GM23338 (cell line): ENCODE data around the gene PDSS2. TPM values are rescaled to one million over a fixed set of nuclear protein-coding genes. Genes with fewer than 3 reads are reported as not detected.

Experiments used
- ATAC-seq: fragments of 200-7000 bp; cut with Tn5 transposase; 3 replicates; pipeline ENCODE4 v1.9.1; 2020
- DNase-seq: peaks from one replicate; pipeline ENCODE4 v3.0.0-alpha.2; 2015; ENCODE audit warnings: low spot score
- H2AFZ ChIP-seq: fragments of 200-600 bp; sonication (generic); 2 replicates; pipeline ENCODE4 v1.8.0; 2016; ENCODE audit warnings: antibody characterized with exemption, mild to moderate bottlenecking, moderate library complexity
- H3F3A ChIP-seq: fragments of 200-600 bp; sonication (generic); replicated peaks from 2 replicates; pipeline ENCODE4 v1.8.0; 2017; ENCODE audit warnings: antibody characterized with exemption, mixed run types, low read depth
- H3K27ac ChIP-seq: fragments of 200-600 bp; sonication (generic); 2 replicates; pipeline ENCODE4 v1.6.1; 2016; ENCODE audit warnings: low read depth
- H3K27me3 ChIP-seq: fragments of 200-600 bp; sonication (generic); 2 replicates; pipeline ENCODE4 v1.8.0; 2016; ENCODE audit warnings: mild to moderate bottlenecking, mixed run types, moderate library complexity; ENCODE audit not compliant: insufficient read depth
- H3K36me3 ChIP-seq: fragments of 200-600 bp; sonication (generic); 2 replicates; pipeline ENCODE4 v1.8.0; 2016; ENCODE audit warnings: mild to moderate bottlenecking; ENCODE audit not compliant: insufficient read depth
- H3K4me1 ChIP-seq: fragments of 200-600 bp; sonication (generic); 2 replicates; pipeline ENCODE4 v1.8.0; 2016; ENCODE audit warnings: mild to moderate bottlenecking, moderate library complexity; ENCODE audit not compliant: insufficient read depth
- H3K4me2 ChIP-seq: fragments of 200-600 bp; sonication (generic); 2 replicates; pipeline ENCODE4 v1.7.1; 2017; ENCODE audit warnings: mixed run types
- H3K4me3 ChIP-seq: fragments of 200-600 bp; sonication (generic); 2 replicates; pipeline ENCODE4 v1.6.1; 2016; ENCODE audit warnings: mixed run types
- H3K79me2 ChIP-seq: fragments of 200-600 bp; sonication (generic); replicated peaks from 2 replicates; pipeline ENCODE4 v1.8.0; 2017; ENCODE audit warnings: mild to moderate bottlenecking; ENCODE audit not compliant: insufficient read depth
- H3K9me2 ChIP-seq: fragments of 200-600 bp; sonication (generic); 2 replicates; pipeline ENCODE4 v1.8.0; 2017; ENCODE audit not compliant: insufficient read depth
- H4K20me1 ChIP-seq: fragments of 200-600 bp; sonication (generic); replicated peaks from 2 replicates; pipeline ENCODE4 v1.8.0; 2017; ENCODE audit warnings: mild to moderate bottlenecking; ENCODE audit not compliant: insufficient read depth
- H3K27ac Mint-ChIP-seq: 2 replicates; pipeline ENCODE4 v1.8.0; 2020; ENCODE audit warnings: inconsistent platforms, mild to moderate bottlenecking, moderate library complexity, mixed read lengths
- H3K27me3 Mint-ChIP-seq: 3 replicates; pipeline ENCODE4 v1.8.0; 2022; ENCODE audit warnings: low read depth, mild to moderate bottlenecking, moderate library complexity, mixed read lengths, inconsistent platforms; ENCODE audit not compliant: insufficient read depth, poor library complexity
- H3K36me3 Mint-ChIP-seq: 3 replicates; pipeline ENCODE4 v1.8.0; 2021; ENCODE audit warnings: low read depth, mild to moderate bottlenecking, inconsistent platforms, moderate library complexity, mixed read lengths
- H3K4me1 Mint-ChIP-seq: 3 replicates; pipeline ENCODE4 v1.8.0; 2020; ENCODE audit warnings: mild to moderate bottlenecking, inconsistent platforms, mixed read lengths
- H3K4me3 Mint-ChIP-seq: 3 replicates; pipeline ENCODE4 v1.8.0; 2021; ENCODE audit warnings: moderate library complexity, mild to moderate bottlenecking, inconsistent platforms, mixed read lengths
- H3K9me3 Mint-ChIP-seq: 3 replicates; pipeline ENCODE4 v1.8.0; 2020; ENCODE audit warnings: moderate library complexity, mild to moderate bottlenecking, inconsistent platforms, mixed read lengths
- CREB1 ChIP-seq: fragments of 250-450 bp; sonication (Bioruptor Pico); IDR thresholded peaks from 2 replicates; pipeline ENCODE4 v1.5.0; 2020; ENCODE audit warnings: low read depth, mild to moderate bottlenecking, moderate library complexity
- EZH2 ChIP-seq: fragments of 200-600 bp; sonication (generic); IDR thresholded peaks from one replicate; pipeline ENCODE4 v1.8.0; 2017; ENCODE audit warnings: antibody characterized with exemption, mild to moderate bottlenecking, low read depth; ENCODE audit not compliant: unreplicated experiment
- EZH2phosphoT487 ChIP-seq: fragments of 200-600 bp; sonication (generic); IDR thresholded peaks from one replicate; pipeline ENCODE4 v1.8.1; 2018; ENCODE audit warnings: antibody characterized with exemption; ENCODE audit not compliant: unreplicated experiment
- JUNB ChIP-seq: IDR thresholded peaks from one replicate; pipeline ENCODE4 v1.6.1; 2016; ENCODE audit warnings: antibody characterized with exemption; ENCODE audit not compliant: unreplicated experiment
- NANOG ChIP-seq: IDR thresholded peaks from 2 replicates; pipeline ENCODE4 v1.6.1; 2016; ENCODE audit warnings: antibody characterized with exemption, borderline replicate concordance
- POLR2AphosphoS5 ChIP-seq: IDR thresholded peaks from 2 replicates; pipeline ENCODE4 v1.6.1; 2016; ENCODE audit warnings: antibody characterized with exemption, low read depth
- STAT1 ChIP-seq: IDR thresholded peaks from one replicate; pipeline ENCODE4 v1.6.1; 2016; ENCODE audit warnings: antibody characterized with exemption; ENCODE audit not compliant: unreplicated experiment
- ZNF114 ChIP-seq: fragments of 250-450 bp; sonication (Bioruptor Pico); IDR thresholded peaks from 2 replicates; pipeline ENCODE4 v1.5.0; 2020; ENCODE audit warnings: mild to moderate bottlenecking, moderate library complexity
- ZNF331 ChIP-seq: fragments of 250-450 bp; sonication (Bioruptor Pico); IDR thresholded peaks from 2 replicates; pipeline ENCODE4 v1.5.0; 2020; ENCODE audit warnings: low read depth, mild to moderate bottlenecking, moderate library complexity
- polyA plus RNA-seq: library from polyadenylated mRNA; unstranded; fragments of >200 nt; fragmentation: Nextera tagmentation; extraction: Ambion mirVana; gene quantifications from 2 replicates; pipeline ENCODE4 v1.2.1, GENCODE V29; 2016
- total RNA-seq: library from RNA; depleted of rRNA; stranded (reverse); fragments of >200 nt; shearing (Covaris generic); gene quantifications from 2 replicates; pipeline ENCODE4 v1.2.3, GENCODE V29; 2014
- TF ChIP-seq, protein P1 (sequence below): fragments of 250-450 bp; sonication (Bioruptor Pico); IDR thresholded peaks from 2 replicates; pipeline ENCODE4 v1.5.0; 2020; ENCODE audit warnings: mild to moderate bottlenecking, moderate library complexity
- TF ChIP-seq, protein P2 (sequence below): IDR thresholded peaks from one replicate; pipeline ENCODE4 v1.6.1; 2018; ENCODE audit warnings: antibody characterized with exemption; ENCODE audit not compliant: unreplicated experiment
- TF ChIP-seq, protein P3 (sequence below), 2 experiments: fragments of 200-600 bp in 1 of 2; sonication (generic) in 1 of 2; conservative IDR thresholded peaks; 2 replicates each; pipeline versions ENCODE4 v1.5.1 to v1.6.1; 2016 to 2017; ENCODE audit warnings: antibody characterized with exemption in 2 of 2, low read depth in 2 of 2, mild to moderate bottlenecking in 2 of 2, moderate library complexity in 1 of 2
- TF ChIP-seq, protein P4 (sequence below): IDR thresholded peaks from 2 replicates; pipeline ENCODE4 v1.6.1; 2016; ENCODE audit warnings: antibody characterized with exemption

PDSS2 gene
- total and polyA plus RNA-seq, 2 experiments from 2014 or later: 7.3 to 16.7 TPM

DNA sequence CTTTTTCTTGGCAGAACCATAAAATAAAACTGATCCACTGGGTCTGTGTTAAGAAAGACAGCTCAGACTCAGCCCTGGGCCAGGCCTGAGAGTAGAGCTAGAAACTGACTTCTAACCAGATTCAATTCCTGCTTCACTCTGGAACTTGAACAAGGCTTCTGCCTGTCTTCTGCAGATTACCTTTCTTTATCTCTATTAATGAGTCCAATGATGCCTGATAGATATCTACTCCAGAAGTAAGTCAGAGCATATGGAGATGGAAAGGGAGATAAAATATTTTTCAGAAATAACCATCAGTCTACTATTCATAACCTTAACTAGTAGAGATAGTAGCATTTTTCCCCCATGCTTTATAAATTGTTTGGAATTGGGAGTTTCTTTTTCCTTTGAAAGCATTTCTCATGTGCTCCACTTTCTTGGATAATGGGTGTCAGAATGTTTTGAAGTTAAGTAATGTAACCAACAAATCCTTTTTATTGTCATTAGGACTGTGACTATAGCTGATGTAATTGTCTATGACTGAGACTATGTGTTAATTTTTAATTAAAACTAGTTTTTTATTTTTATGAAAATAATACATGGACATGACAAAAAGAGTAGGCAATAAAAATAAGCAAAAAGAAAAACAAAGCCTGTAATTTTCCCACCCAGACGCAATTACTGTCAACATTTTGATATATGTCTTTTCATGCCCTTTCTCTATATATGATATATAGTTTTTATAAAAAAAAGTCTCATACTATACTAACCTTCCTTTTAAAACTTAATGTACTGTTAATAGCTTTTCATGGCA lies 37.7 kb upstream of the PDSS2 start:
- Mint-ChIP-seq H3K9me3 (no peaks in the 10 kb centered on the region), H3K36me3 (no peaks in the 10 kb centered on the region), H3K27ac (no peak overlapping the region), H3K4me1 (peaks cover 16% of the 10 kb centered on the region), H3K4me3 (no peak overlapping the region), H3K27me3 (no peaks in the 10 kb centered on the region)
- Histone ChIP-seq H3K27ac (no peak overlapping the region), H3K4me1 (peaks cover 27% of the 10 kb centered on the region), H3K36me3 (no peaks in the 10 kb centered on the region), H3K9me2 (no peaks in the 10 kb centered on the region), H3F3A (no peaks in the 10 kb centered on the region), H3K27me3 (peaks cover 17% of the 10 kb centered on the region), H3K79me2 (0 out of 2 replicates have a peak, but pooled peaks cover 9% of the 10 kb centered on the region), H3K4me2 (no peak overlapping the region), H4K20me1 (no peaks in the 10 kb centered on the region), H2AFZ (no peak overlapping the region), H3K4me3 (no peak overlapping the region)
- DNase-seq: no peak
- TF ChIP-seq, protein P1, sequence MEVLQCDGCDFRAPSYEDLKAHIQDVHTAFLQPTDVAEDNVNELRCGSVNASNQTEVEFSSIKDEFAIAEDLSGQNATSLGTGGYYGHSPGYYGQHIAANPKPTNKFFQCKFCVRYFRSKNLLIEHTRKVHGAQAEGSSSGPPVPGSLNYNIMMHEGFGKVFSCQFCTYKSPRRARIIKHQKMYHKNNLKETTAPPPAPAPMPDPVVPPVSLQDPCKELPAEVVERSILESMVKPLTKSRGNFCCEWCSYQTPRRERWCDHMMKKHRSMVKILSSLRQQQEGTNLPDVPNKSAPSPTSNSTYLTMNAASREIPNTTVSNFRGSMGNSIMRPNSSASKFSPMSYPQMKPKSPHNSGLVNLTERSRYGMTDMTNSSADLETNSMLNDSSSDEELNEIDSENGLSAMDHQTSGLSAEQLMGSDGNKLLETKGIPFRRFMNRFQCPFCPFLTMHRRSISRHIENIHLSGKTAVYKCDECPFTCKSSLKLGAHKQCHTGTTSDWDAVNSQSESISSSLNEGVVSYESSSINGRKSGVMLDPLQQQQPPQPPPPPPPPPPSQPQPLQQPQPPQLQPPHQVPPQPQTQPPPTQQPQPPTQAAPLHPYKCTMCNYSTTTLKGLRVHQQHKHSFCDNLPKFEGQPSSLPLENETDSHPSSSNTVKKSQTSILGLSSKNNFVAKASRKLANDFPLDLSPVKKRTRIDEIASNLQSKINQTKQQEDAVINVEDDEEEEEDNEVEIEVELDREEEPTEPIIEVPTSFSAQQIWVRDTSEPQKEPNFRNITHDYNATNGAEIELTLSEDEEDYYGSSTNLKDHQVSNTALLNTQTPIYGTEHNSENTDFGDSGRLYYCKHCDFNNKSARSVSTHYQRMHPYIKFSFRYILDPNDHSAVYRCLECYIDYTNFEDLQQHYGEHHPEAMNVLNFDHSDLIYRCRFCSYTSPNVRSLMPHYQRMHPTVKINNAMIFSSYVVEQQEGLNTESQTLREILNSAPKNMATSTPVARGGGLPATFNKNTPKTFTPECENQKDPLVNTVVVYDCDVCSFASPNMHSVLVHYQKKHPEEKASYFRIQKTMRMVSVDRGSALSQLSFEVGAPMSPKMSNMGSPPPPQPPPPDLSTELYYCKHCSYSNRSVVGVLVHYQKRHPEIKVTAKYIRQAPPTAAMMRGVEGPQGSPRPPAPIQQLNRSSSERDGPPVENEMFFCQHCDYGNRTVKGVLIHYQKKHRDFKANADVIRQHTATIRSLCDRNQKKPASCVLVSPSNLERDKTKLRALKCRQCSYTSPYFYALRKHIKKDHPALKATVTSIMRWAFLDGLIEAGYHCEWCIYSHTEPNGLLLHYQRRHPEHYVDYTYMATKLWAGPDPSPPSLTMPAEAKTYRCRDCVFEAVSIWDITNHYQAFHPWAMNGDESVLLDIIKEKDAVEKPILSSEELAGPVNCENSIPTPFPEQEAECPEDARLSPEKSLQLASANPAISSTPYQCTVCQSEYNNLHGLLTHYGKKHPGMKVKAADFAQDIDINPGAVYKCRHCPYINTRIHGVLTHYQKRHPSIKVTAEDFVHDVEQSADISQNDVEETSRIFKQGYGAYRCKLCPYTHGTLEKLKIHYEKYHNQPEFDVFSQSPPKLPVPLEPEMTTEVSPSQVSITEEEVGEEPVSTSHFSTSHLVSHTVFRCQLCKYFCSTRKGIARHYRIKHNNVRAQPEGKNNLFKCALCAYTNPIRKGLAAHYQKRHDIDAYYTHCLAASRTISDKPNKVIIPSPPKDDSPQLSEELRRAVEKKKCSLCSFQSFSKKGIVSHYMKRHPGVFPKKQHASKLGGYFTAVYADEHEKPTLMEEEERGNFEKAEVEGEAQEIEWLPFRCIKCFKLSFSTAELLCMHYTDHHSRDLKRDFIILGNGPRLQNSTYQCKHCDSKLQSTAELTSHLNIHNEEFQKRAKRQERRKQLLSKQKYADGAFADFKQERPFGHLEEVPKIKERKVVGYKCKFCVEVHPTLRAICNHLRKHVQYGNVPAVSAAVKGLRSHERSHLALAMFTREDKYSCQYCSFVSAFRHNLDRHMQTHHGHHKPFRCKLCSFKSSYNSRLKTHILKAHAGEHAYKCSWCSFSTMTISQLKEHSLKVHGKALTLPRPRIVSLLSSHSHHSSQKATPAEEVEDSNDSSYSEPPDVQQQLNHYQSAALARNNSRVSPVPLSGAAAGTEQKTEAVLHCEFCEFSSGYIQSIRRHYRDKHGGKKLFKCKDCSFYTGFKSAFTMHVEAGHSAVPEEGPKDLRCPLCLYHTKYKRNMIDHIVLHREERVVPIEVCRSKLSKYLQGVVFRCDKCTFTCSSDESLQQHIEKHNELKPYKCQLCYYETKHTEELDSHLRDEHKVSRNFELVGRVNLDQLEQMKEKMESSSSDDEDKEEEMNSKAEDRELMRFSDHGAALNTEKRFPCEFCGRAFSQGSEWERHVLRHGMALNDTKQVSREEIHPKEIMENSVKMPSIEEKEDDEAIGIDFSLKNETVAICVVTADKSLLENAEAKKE: no peak
- TF ChIP-seq, protein P2, sequence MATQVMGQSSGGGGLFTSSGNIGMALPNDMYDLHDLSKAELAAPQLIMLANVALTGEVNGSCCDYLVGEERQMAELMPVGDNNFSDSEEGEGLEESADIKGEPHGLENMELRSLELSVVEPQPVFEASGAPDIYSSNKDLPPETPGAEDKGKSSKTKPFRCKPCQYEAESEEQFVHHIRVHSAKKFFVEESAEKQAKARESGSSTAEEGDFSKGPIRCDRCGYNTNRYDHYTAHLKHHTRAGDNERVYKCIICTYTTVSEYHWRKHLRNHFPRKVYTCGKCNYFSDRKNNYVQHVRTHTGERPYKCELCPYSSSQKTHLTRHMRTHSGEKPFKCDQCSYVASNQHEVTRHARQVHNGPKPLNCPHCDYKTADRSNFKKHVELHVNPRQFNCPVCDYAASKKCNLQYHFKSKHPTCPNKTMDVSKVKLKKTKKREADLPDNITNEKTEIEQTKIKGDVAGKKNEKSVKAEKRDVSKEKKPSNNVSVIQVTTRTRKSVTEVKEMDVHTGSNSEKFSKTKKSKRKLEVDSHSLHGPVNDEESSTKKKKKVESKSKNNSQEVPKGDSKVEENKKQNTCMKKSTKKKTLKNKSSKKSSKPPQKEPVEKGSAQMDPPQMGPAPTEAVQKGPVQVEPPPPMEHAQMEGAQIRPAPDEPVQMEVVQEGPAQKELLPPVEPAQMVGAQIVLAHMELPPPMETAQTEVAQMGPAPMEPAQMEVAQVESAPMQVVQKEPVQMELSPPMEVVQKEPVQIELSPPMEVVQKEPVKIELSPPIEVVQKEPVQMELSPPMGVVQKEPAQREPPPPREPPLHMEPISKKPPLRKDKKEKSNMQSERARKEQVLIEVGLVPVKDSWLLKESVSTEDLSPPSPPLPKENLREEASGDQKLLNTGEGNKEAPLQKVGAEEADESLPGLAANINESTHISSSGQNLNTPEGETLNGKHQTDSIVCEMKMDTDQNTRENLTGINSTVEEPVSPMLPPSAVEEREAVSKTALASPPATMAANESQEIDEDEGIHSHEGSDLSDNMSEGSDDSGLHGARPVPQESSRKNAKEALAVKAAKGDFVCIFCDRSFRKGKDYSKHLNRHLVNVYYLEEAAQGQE: no peak
- no peak for TF ChIP-seq ZNF114 (CRISPR knock-in tag)
- no peak for TF ChIP-seq CREB1 (CRISPR knock-in tag)
- TF ChIP-seq, protein P3, sequence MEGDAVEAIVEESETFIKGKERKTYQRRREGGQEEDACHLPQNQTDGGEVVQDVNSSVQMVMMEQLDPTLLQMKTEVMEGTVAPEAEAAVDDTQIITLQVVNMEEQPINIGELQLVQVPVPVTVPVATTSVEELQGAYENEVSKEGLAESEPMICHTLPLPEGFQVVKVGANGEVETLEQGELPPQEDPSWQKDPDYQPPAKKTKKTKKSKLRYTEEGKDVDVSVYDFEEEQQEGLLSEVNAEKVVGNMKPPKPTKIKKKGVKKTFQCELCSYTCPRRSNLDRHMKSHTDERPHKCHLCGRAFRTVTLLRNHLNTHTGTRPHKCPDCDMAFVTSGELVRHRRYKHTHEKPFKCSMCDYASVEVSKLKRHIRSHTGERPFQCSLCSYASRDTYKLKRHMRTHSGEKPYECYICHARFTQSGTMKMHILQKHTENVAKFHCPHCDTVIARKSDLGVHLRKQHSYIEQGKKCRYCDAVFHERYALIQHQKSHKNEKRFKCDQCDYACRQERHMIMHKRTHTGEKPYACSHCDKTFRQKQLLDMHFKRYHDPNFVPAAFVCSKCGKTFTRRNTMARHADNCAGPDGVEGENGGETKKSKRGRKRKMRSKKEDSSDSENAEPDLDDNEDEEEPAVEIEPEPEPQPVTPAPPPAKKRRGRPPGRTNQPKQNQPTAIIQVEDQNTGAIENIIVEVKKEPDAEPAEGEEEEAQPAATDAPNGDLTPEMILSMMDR (conservative IDR thresholded peaks at IDR 0.05; ENCODE audit: low read depth in 2 of 2): no peak
- no peak for TF ChIP-seq EZH2phosphoT487
- no peak for TF ChIP-seq POLR2AphosphoS5
- TF ChIP-seq EZH2: no peak
- TF ChIP-seq STAT1: no peak
- TF ChIP-seq NANOG: no peak
- TF ChIP-seq, protein P4, sequence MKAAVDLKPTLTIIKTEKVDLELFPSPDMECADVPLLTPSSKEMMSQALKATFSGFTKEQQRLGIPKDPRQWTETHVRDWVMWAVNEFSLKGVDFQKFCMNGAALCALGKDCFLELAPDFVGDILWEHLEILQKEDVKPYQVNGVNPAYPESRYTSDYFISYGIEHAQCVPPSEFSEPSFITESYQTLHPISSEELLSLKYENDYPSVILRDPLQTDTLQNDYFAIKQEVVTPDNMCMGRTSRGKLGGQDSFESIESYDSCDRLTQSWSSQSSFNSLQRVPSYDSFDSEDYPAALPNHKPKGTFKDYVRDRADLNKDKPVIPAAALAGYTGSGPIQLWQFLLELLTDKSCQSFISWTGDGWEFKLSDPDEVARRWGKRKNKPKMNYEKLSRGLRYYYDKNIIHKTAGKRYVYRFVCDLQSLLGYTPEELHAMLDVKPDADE: no peak
- no peak for TF ChIP-seq JUNB
- no peak for TF ChIP-seq ZNF331 (CRISPR knock-in tag)
- ATAC-seq: no peak
